BE2C (cell line): ENCODE measurements around the gene KLK3.

Source experiments
- DNase-seq: peaks from one replicate; pipeline ENCODE4 v3.0.0-alpha.2; 2020
- H3K27me3 ChIP-seq: fragments of 250-450 bp; sonication (Bioruptor Pico); 2 replicates; pipeline ENCODE4 v1.5.1; 2020; ENCODE audit warnings: mild to moderate bottlenecking
- H3K36me3 ChIP-seq: fragments of 250-450 bp; sonication (Bioruptor Pico); 2 replicates; pipeline ENCODE4 v1.5.1; 2020; ENCODE audit warnings: mild to moderate bottlenecking
- H3K4me1 ChIP-seq: fragments of 250-450 bp; sonication (Bioruptor Pico); 2 replicates; pipeline ENCODE4 v1.5.1; 2020
- H3K4me3 ChIP-seq: 2 replicates; pipeline ENCODE4 v1.5.1; 2011; ENCODE audit warnings: low read depth, low read length
- H3K9me3 ChIP-seq: fragments of 250-450 bp; sonication (Bioruptor Pico); 2 replicates; pipeline ENCODE4 v1.5.1; 2020
- CTCF ChIP-seq: IDR thresholded peaks from 2 replicates; pipeline ENCODE4 v1.5.1; 2012; ENCODE audit warnings: mild to moderate bottlenecking, low read depth, low read length

The KLK3 gene

GRCh38 chr19:50829801-50830200 is 24.9 kb upstream of the KLK3 start:
- Histone ChIP-seq H3K36me3 (no peaks in the 10 kb centered on the region), H3K4me1 (peaks cover 7% of the 10 kb centered on the region), H3K9me3 (no peaks in the 10 kb centered on the region), H3K27me3 (no peaks in the 10 kb centered on the region), H3K4me3 (no peak overlapping the region)
- peak; percentile 39 for DNase-seq
- TF ChIP-seq CTCF: no peak

- Histone ChIP-seq H3K36me3 (no peaks in the 10 kb centered on the region), H3K9me3 (no peaks in the 10 kb centered on the region), H3K4me3 (no peak overlapping the region), H3K27me3 (no peaks in the 10 kb centered on the region), H3K4me1 (peaks cover 7% of the 10 kb centered on the region)
- DNase-seq: no peak
- TF ChIP-seq CTCF: no peak
Observed at GRCh38 chr19:50830266-50831025, 24.3 kb upstream of the KLK3 start.

GRCh38 chr19:50831026-50831396 is 23.7 kb upstream of the KLK3 start:
- H3K4me1 ChIP-seq: peaks cover 7% of the 10 kb centered on the region
- no peak for TF ChIP-seq CTCF
- no peak for DNase-seq

GRCh38 chr19:50832666-50833065 is 22.0 kb upstream of the KLK3 start:
- H3K4me1 ChIP-seq: peaks cover 7% of the 10 kb centered on the region
- H3K36me3 ChIP-seq: no peaks in the 10 kb centered on the region
- H3K27me3 ChIP-seq: no peaks in the 10 kb centered on the region
- DNase-seq: no peak
- H3K4me3 ChIP-seq: no peak overlapping the region
- H3K9me3 ChIP-seq: no peaks in the 10 kb centered on the region
- no peak for TF ChIP-seq CTCF

More at GRCh38 chr19:50831026-50831396, 23.7 kb upstream of the KLK3 start:
- Histone ChIP-seq H3K9me3 (no peaks in the 10 kb centered on the region), H3K4me3 (no peak overlapping the region), H3K27me3 (no peaks in the 10 kb centered on the region), H3K36me3 (no peaks in the 10 kb centered on the region)

GRCh38 chr19:50833117-50833801 is 21.5 kb upstream of the KLK3 start, which contains the start of gene KLK15:
TSS of gene KLK15 (minus strand) at chr19:50833574. CDS start at chr19:50831492, 2,082 bp downstream.
- TF ChIP-seq CTCF: no peak

GRCh38 chr19:50833802-50834167 is 20.9 kb upstream of the KLK3 start:
- Histone ChIP-seq H3K27me3 (no peaks in the 10 kb centered on the region), H3K4me3 (no peak overlapping the region), H3K36me3 (no peaks in the 10 kb centered on the region), H3K9me3 (no peaks in the 10 kb centered on the region), H3K4me1 (peaks cover 7% of the 10 kb centered on the region)
- DNase-seq: no peak
- no peak for TF ChIP-seq CTCF

More at GRCh38 chr19:50833117-50833801, 21.5 kb upstream of the KLK3 start, which contains the start of gene KLK15:
- no peaks in the 10 kb centered on the region for H3K9me3 ChIP-seq
- H3K4me1 ChIP-seq: peaks cover 7% of the 10 kb centered on the region
- no peaks in the 10 kb centered on the region for H3K36me3 ChIP-seq
- H3K4me3 ChIP-seq: no peak within 1 kb of the TSS
- no peaks in the 10 kb centered on the region for H3K27me3 ChIP-seq
- no peak for DNase-seq
